Measurements from ENCODE around the gene HS1BP3. TPM values are rescaled to one million over a fixed set of nuclear protein-coding genes. Genes with fewer than 3 reads are reported as not detected.
A peak's percentile ranks its signal among the peaks of the same experiment; 100 is the strongest.

HS1BP3 gene
- total RNA-seq, 1 experiment from 2014 or later = 69.1 TPM

DNA sequence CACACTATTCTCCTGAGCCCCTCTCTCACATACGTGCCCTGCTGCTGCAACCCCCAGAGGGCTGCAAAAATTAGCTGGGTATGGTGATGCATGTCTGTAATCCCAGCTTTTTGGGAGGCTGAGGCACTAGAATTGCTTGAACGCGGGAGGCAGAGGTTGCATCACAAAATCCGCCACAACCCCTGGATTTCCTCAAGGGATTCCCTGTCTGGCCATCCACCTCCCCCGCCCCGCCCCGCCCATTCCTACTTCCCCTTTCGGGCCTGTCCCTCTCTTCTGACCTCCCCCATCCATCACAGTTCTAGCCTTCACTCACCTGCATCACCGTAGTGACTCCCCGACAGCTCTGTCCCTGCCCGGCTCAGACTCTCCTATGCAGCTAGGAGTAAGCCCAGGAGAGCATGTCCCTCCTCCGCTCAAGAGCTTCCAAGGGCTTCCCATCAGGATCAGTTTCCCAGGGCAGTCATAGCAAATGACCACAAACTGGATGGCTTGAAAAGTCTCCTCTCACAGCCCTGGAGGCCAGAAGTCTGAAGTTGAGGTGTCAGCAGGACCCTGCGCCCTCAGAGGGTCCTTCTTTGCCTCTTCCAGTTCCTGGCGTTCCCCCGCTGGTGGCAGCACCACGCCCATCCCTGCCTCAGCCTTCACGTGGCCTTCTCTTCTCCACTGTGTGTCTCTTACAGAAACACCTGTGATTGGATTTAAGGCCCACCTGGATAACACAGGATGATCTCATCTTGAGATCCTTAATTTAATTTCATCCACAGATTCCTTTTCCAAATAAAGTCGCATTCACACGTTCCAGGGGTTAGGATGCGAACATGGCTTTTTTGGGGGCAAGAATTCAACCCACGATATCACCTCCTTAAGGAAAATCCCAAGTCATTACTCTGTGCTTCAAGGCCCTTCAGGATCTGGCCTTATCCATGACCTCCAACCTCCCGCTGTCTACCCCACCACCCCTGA lies 58.5 kb downstream of the HS1BP3 start:
- in situ Hi-C loops (cut with HindIII; ENCODE audit: low pct_unique_long_range_greater_than_20kb, low sequenced_read_pairs) = no loop called here
- DNase-seq (ENCODE audit: low read depth, low spot score) = no peak

DNA sequence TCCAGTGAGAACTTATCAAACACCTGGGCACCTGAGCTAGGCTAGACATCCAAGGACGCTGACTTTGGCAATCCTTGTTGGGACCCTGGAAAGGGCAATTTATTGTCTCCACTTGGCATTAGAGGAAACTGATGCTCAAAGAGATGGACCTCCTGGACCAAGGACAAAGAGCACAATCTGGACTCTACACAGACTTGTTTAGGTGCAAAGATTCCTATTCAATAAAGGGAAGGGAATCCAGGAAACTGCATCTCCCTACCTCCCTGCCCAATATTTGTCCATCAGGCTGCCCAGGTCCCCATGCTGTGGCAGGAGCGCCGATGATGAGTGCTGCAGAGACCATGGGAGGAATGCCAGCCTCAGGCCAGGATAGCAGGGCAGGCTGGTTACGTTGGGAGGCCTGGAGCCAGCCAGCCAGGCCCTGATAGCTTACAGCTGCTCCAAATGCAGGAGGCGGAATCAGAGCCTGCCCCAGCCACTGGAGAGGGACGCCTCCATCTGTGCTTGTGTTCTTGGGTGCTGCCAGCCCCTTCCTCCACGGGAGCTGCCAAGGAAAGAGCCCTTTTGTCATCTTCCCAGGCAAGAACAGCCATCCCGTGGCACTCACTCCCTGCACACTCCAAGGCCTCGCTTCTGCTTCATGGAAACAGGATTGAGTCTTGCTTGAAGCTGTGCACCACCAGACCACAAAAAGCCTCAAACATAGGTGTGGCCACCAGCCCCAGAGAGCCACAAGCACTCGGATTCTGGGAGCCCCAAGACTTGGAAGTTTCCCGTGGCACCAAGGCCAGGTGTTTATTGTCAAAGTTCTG lies 60.0 kb downstream of the HS1BP3 start:
- in situ Hi-C loops (cut with HindIII; ENCODE audit: low pct_unique_long_range_greater_than_20kb, low sequenced_read_pairs) = no loop called here
- no peak for DNase-seq (ENCODE audit: low read depth, low spot score)

DNA sequence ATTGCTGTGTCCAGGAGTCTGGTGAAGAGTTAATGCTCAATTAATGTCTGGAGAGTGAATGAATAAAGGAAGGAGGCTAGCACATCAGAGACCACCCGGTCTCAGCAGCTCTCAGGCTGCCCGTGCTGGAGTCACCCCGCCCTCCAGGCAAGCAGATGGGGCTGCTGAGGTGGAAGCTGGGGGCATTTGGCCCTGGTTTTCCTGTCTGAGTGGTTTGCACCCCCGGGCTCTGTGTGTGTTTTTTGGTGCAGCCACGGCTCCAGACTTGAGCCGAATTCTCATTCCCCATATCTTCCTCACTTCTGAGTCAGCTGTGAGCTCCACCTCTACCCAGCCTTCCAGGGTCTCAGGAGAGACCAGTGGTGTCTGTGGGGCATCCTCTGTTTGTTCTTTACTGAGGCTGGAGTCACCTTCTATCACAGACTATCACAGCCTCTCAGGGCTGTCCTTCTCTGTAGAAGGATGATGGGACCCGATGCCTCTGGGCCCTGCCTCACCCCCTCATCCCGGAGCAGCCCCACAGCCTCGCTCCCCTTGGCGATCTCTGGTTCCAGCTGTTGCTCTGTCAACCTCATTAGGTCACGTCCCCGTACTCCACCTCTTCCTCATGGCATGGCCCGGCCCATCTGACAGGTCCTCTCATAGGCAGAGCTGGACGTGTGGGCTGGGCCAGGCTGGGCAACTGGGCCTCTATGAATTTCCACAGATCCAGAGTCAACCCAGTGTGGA lies 60.8 kb downstream of the HS1BP3 start:
- in situ Hi-C loops (cut with HindIII; ENCODE audit: low pct_unique_long_range_greater_than_20kb, low sequenced_read_pairs) = no loop called here
- no peak for DNase-seq (ENCODE audit: low read depth, low spot score)

DNA sequence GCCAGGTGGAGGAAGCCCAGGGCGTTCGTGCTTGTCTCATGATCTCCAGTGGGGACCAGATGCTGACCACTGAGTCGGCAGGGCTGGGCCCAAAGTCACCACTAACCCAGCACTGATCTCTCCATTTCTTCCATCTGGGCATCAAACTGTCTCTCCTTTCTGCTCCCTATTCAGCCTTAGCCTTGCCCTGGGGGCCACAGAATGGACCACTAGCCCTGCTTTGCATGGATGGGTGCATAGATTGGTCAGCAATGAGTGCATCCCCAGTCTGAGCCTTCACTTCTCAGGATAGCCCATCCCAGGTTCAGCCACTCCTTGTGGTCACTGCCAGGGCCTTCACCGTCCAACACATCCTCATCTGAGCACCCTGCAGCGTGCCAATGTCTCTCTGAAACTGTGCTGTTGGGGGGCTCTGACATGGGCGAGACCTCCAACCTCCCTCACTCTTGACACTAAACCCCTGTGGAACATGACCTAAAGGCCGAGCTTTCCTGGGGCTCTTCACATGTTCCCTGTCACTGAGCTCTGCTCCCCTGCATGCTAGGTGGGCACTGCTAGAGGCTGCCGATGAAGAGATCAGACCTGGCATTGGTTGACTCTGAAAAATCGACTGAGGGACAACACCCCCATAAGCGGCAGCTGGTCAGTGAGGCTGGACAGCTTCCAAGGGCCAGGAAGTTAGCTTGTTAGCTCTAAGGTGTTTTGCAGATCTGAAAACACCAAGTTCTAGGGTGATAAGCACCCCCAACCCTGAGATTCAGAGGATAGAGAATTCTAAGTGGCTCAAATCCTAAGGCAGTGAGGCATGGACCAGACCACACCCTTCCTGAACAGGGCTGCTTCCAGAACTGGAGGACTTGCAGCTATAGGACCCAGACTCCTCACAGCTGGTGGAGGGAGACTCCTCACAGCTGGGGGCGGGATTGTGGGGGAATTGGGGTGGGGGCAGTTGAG lies 61.7 kb downstream of the HS1BP3 start:
- no peak for DNase-seq (ENCODE audit: low read depth, low spot score)
- in situ Hi-C loops (cut with HindIII; ENCODE audit: low pct_unique_long_range_greater_than_20kb, low sequenced_read_pairs) = no loop called here

DNA sequence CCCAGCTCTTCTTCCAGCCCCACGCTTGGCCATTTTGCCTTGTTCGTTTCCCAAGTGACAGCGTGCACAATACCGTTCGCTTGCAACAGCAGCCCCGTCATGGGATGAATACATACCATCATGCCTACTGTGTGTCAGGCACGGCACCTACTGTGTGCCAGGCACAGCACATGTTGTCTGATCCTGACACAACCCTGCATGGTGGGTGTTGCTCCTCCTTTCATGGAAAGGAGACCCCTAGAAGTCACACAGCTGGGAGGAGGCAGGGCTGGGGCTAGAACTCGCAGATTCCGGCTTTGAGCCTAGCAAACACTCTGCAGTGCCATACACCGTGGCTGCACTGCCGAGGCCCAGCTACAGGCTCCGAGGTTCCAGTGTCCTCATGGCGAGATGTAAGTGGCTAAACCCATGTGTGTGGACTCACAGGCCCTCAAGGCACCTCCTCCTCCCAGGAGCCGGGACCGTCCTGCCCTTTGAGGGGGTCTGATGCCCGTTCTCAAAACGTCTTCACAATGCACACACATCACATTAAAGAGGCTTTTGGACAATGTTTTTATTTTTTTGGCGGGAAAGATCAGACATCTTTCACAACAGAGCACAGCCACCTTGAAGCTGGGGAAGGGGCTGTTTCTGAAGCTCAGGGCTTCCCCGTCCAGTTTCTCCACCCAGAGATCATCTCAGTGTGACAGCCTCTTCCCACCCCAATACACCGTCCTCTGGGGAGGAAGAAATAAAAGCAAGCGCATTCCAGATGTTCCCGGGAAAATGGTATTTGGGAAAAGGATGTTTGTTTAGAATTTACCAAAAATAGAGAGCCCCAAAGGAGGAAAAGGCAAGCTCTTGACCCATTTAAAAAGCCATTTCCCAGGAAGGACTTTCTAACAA lies 64.9 kb downstream of the HS1BP3 start:
- DNase-seq (ENCODE audit: low read depth, low spot score) = no peak
- in situ Hi-C loops (cut with HindIII; ENCODE audit: low pct_unique_long_range_greater_than_20kb, low sequenced_read_pairs) = no loop called here

DNA sequence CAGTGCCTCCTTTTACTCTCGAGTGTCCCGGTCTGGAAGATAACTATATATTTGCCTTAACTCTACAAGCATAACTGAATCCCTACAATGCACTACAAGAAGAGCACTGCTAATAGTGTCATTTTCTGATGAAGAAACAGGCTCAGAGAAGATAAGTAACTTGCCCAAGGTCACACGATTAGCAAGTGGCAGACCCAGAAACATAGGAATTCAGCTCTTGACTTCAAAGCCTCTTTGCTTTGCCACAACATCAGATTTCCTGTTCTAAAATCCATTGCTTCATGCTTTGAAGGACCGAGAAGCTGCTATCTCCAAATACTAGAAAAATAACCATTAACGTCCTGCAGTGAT lies 65.6 kb downstream of the HS1BP3 start:
- in situ Hi-C loops (cut with HindIII; ENCODE audit: low pct_unique_long_range_greater_than_20kb, low sequenced_read_pairs) = no loop called here
- no peak for DNase-seq (ENCODE audit: low read depth, low spot score)

DNA sequence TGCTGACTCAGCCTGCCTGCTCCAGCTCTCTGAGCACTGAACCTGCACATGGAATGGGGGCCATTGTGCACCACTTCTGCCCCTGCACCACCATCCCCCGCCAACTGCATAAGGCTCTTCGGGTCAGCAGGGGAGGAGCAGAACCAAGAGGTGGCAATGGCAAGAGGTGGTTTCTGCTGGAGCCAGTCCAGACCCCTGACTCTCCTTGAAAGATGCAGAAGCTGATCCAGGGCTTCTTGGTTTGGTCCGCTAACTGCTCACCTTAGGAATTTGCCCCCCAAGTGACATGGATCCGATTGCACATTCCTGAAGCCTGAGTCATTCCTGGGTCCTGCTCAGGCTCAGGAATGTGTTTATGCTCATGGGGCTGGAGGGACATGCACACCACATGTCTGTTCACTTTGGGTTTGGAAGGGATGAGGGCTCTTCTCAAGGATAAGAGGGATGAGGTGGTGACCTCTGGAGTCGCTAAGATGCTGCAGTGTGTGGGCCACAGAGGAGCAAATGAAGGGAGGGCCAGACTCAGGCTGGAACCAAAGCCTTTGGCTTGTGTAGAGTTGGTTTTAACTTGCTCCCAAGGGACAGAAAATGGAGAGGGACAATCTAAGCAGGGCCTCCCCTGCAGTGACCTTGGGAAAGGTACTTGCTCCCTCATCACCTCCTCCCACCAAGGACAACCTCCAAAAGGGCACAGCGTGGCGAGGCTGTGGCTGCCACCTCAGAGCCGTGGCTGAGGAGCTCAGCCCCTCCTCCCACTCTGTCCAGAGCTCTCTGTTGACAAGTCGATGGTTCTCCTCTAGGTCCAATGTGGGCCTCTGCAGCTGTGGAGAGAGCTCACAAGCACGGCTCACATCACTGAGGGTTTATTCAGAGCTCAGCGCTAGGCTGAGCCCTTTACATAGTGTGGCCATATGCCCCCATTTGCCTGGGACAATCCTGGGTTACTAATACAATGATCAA lies 66.2 kb downstream of the HS1BP3 start:
- in situ Hi-C loops (cut with HindIII; ENCODE audit: low pct_unique_long_range_greater_than_20kb, low sequenced_read_pairs) = no loop called here
- DNase-seq (ENCODE audit: low read depth, low spot score) = peak; percentile 46

DNA sequence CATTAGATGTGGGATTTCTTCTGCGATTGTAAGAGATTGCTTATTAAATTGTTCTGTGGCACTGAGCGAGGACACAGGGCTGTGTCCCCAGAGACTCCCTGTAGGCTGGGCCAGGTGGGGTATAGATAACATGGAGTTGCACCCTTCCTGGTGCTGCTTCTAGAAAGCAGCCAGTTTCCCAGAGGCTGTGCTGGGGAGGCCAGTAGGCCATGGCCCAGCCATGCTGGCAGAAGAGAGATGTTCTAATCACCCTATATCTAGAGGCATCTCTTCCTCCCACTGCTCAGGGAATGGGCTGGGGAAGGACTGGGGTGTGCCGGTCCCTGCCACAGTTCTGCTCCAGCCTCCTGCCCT lies 66.9 kb downstream of the HS1BP3 start:
- no peak for DNase-seq (ENCODE audit: low read depth, low spot score)
- in situ Hi-C loops (cut with HindIII; ENCODE audit: low pct_unique_long_range_greater_than_20kb, low sequenced_read_pairs) = no loop called here

DNA sequence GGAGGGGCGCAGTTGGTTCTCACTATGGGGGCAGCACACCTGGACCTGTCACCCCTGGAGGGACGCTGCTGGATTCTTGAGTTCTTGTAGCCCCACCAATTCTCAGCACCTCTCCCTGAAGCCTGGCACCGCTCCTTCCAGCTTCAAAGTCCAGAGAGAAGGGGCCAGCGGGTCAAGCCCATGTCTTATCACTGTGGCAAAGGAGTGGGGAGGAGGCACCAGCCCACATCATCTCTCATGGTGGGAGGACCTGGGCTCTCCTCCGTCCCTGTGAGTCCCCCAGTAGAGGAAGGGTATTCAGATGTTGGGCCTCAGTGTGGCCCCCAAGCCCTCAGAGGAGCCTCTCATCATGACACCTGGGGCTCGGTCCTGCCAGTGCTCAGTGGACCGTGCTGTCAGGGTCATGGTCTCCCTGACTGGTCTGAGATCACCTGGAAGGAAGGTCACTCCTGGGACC lies 67.4 kb downstream of the HS1BP3 start:
- DNase-seq (ENCODE audit: low read depth, low spot score) = no peak
- in situ Hi-C loops (cut with HindIII; ENCODE audit: low pct_unique_long_range_greater_than_20kb, low sequenced_read_pairs) = no loop called here

DNA sequence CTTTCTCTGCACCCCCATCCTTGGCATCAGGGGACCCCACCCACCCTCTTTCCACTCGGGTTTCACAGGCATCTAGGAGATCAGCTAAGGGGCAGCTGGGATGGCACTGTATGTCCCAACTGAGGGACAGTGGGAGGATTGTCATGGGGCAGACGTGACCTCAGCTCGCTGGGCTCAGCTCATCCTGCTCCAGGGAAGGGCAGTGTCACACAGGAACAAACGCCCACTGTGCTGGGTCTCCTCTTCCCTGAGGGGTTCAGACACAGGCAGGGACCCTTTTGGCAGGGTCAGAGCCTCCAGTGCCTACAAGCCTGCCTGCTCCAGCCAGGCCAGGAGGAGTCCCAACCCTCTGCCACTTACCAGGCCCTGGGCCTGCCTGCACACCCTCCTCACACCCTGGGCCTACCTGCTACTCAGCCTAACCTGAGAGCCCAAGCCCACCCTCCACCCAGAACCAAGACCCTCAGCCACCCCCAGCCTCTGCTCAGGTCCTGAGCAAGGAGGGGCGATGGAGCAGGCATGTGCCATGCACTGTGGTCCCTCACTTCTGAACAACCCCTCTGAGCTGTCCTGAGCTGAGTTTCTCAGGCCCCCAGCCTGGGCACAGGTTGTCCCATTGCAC lies 68.2 kb downstream of the HS1BP3 start:
- no peak for DNase-seq (ENCODE audit: low read depth, low spot score)
- in situ Hi-C loops (cut with HindIII; ENCODE audit: low pct_unique_long_range_greater_than_20kb, low sequenced_read_pairs) = no loop called here

DNA sequence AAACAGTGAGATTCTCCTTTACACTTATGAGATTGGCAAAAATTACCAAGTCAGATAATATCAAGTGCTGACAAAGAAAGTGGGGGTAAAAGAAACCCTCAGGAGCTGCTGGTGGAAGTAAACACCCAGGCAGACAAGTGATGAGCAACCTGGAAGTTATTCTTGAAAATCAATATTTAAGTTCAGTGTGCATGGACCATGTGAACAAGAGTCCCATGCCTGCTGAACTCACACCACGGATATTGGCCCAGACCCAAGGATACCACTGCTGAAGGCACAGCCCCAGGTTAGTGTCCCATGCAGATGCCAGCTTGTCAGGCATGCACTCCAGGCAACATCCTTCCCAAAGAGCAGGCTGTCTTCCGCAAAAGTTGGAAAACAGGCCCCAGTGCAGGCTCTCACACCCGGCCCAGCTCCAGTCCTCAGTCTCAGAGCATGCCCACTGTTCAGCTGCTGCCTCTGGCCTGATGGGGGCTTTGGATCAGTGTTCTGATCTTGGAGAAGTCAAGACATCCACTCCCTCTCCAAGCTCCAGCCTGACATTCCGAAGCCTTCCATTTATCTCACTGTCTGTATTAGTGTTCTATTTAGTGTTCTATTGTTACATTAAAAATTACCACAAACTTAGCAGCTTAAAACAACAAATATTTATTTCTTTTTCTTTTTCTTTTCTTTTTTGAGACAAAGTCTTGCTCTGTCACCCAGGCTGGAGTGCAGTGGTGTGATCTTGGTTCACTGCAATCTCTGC lies 70.0 kb downstream of the HS1BP3 start:
- in situ Hi-C loops (cut with HindIII; ENCODE audit: low pct_unique_long_range_greater_than_20kb, low sequenced_read_pairs) = no loop called here
- peak; percentile 28 for DNase-seq (ENCODE audit: low read depth, low spot score)

DNA sequence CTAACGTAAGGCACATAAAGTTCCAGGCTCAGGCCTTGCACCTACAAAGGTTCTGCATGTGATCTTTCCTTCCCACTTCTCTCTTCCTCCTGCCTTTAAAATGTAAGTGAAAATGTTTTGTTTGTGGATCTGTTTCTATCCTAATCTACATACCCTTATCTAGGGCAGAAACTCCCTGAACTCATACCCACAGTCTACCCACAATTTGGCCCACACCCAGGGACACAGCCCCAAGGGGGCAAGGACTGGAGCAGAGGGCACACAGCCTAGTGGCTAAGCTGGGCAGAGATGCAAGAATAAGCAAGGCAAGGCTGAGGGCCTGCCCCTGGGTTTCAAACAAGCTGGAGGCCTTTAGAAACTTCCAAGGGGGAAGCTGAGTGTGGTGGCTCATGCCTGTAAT lies 71.0 kb downstream of the HS1BP3 start:
- no peak for DNase-seq (ENCODE audit: low read depth, low spot score)
- in situ Hi-C loops (cut with HindIII; ENCODE audit: low pct_unique_long_range_greater_than_20kb, low sequenced_read_pairs) = no loop called here

DNA sequence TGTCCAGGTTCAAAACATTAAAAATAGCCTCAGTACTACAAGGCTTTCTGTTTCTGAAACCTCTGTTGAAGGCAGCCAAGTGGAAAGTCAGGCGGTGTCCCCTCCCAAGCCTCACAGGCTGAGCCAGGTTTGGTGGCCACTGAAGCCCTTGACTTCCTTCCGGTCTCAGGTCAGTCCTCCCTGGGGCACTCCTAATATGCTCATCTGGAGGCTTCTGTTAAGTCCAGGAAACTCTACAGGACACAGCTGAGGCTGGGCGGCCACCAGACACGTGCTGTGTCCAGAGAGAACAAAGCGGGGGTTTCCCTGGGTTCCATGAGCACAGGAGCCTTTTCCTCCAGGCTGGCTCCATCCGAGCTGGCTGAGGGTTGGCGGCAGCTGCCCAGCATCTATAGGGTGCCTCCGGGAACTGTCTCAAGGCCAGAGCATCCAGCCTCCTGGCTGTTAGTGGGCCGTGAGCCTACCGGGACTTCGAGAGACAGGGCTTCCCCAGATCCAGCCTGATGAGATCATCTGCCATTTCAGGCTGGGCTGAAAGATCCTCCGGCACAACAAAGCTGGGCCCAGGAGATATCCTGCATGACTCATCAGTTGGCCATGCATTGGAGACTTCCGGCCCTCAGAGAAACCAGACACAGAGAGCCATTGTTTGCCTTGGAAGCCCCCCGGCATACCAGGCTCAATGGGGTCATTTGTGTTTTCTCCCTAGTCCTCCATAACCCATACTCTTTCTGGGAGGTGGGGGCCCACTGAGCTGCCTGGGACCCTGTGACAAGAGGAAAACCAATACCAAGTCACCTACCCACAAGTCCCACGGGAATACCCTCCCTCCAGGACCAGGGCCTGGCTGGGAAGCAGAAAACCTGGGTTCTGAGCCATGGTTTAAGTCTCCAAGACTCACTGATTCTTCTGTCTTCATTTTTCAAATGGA lies 71.7 kb downstream of the HS1BP3 start:
- DNase-seq (ENCODE audit: low read depth, low spot score) = peak; percentile 100
- in situ Hi-C loops (cut with HindIII; ENCODE audit: low pct_unique_long_range_greater_than_20kb, low sequenced_read_pairs) = no loop called here

Measured in SK-MEL-5 (cell line).